Measurements from ENCODE around the gene RIT2. TPM values are rescaled to one million over a fixed set of nuclear protein-coding genes. Genes with fewer than 3 reads are reported as not detected.

The RIT2 gene
- total and polyA plus RNA-seq, 11 donors: not detected

- H3K27me3 ChIP-seq: no peaks in the 10 kb centered on the region
- WGBS, 4 donors: 67 to 77% (median 75%) methylated on average over 1 of the region's 1 CpG
These were observed 97.9 kb downstream of the RIT2 start for GRCh38 chr18:43017622-43018021.

GRCh38 chr18:43013486-43013885, 102.0 kb downstream of the RIT2 start:
- no peak for TF ChIP-seq POLR2A (IDR thresholded peaks at IDR 0.05)
- no peak for TF ChIP-seq CTCF (IDR thresholded peaks at IDR 0.05)
- DNase-seq (no peak), ATAC-seq (no peak)
- Histone ChIP-seq H3K9me3 (no peaks in the 10 kb centered on the region), H3K27ac (no peak overlapping the region), H3K4me1 (no peaks in the 10 kb centered on the region), H3K4me3 (no peak overlapping the region), H3K36me3 (no peaks in the 10 kb centered on the region), H3K27me3 (no peaks in the 10 kb centered on the region)
- WGBS, 4 donors: 61 to 79% (median 68%) methylated on average over 3 of the region's 3 CpGs
- intact Hi-C loops (cut with DNase I): loop anchor here in 2 of 10 donors (10.0 kb wide), 2 partner anchors 59 to 61 kb away; no protein-coding TSS in a partner anchor

More at GRCh38 chr18:43017622-43018021, 97.9 kb downstream of the RIT2 start:
- no peak for DNase-seq
- Histone ChIP-seq H3K4me3 (no peak overlapping the region), H3K27ac (no peak overlapping the region), H3K9me3 (no peaks in the 10 kb centered on the region), H3K4me1 (no peaks in the 10 kb centered on the region), H3K36me3 (no peaks in the 10 kb centered on the region)
- TF ChIP-seq POLR2A (IDR thresholded peaks at IDR 0.05) (no peak), CTCF (IDR thresholded peaks at IDR 0.05) (no peak)
- intact Hi-C loops (cut with DNase I): loop anchor here in 2 of 10 donors (10.0 kb wide), 2 partner anchors 57 to 63 kb away; no protein-coding TSS in a partner anchor
- ATAC-seq: no peak

GRCh38 chr18:43012951-43013350, 102.5 kb downstream of the RIT2 start:
- no peaks in the 10 kb centered on the region for H3K27me3 ChIP-seq
- DNase-seq: no peak
- H3K4me3 ChIP-seq: no peak overlapping the region
- ATAC-seq: no peak
- intact Hi-C loops (cut with DNase I): loop anchor here in 2 of 10 donors (10.0 kb wide), 2 partner anchors 58 to 62 kb away; no protein-coding TSS in a partner anchor
- no peaks in the 10 kb centered on the region for H3K36me3 ChIP-seq
- no peaks in the 10 kb centered on the region for H3K9me3 ChIP-seq
- no peak overlapping the region for H3K27ac ChIP-seq
- no peak for TF ChIP-seq POLR2A (IDR thresholded peaks at IDR 0.05)
- no peak for TF ChIP-seq CTCF (IDR thresholded peaks at IDR 0.05)
- no peaks in the 10 kb centered on the region for H3K4me1 ChIP-seq
- 54 to 75% (median 70%) methylated on average over 2 of the region's 2 CpGs for WGBS, 4 donors

GRCh38 chr18:43010611-43011010, 104.9 kb downstream of the RIT2 start:
- DNase-seq: no peak
- no peak for ATAC-seq
- Histone ChIP-seq H3K4me1 (no peaks in the 10 kb centered on the region), H3K4me3 (no peak overlapping the region), H3K9me3 (no peaks in the 10 kb centered on the region), H3K27me3 (no peaks in the 10 kb centered on the region), H3K27ac (no peak overlapping the region), H3K36me3 (no peaks in the 10 kb centered on the region)
- intact Hi-C loops (cut with DNase I): loop anchor here in 2 of 10 donors (10.0 kb wide), 2 partner anchors 56 to 64 kb away; no protein-coding TSS in a partner anchor
- WGBS, 4 donors: 55 to 76% (median 74%) methylated on average over 1 of the region's 1 CpG
- no peak for TF ChIP-seq CTCF (IDR thresholded peaks at IDR 0.05)
- TF ChIP-seq POLR2A (IDR thresholded peaks at IDR 0.05): no peak

Measured in heart left ventricle (tissue), 16 donors.